Measurements from ENCODE around the gene CERS6.

GRCh38 chr2:168740360-168740759 is 284.3 kb downstream of the CERS6 start:
- TF ChIP-seq, protein P1, sequence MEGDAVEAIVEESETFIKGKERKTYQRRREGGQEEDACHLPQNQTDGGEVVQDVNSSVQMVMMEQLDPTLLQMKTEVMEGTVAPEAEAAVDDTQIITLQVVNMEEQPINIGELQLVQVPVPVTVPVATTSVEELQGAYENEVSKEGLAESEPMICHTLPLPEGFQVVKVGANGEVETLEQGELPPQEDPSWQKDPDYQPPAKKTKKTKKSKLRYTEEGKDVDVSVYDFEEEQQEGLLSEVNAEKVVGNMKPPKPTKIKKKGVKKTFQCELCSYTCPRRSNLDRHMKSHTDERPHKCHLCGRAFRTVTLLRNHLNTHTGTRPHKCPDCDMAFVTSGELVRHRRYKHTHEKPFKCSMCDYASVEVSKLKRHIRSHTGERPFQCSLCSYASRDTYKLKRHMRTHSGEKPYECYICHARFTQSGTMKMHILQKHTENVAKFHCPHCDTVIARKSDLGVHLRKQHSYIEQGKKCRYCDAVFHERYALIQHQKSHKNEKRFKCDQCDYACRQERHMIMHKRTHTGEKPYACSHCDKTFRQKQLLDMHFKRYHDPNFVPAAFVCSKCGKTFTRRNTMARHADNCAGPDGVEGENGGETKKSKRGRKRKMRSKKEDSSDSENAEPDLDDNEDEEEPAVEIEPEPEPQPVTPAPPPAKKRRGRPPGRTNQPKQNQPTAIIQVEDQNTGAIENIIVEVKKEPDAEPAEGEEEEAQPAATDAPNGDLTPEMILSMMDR (IDR thresholded peaks at IDR 0.05): no peak
- no peak for TF ChIP-seq ZFX (IDR thresholded peaks at IDR 0.05; ENCODE audit: borderline replicate concordance)

Measured in 22Rv1 (cell line).